GM12875 (cell line): Measurements from ENCODE around the gene NPR2.

Source experiments
- H3K4me3 ChIP-seq: one replicate; pipeline ENCODE4 v1.5.1; 2011; ENCODE audit warnings: low read depth, low read length, control low read depth
- TF ChIP-seq, protein P1 (sequence below): IDR thresholded peaks from 2 replicates; pipeline ENCODE4 v1.5.1; 2011; ENCODE audit warnings: low read depth, mild to moderate bottlenecking, control low read depth, inconsistent platforms, low read length, moderate library complexity, borderline replicate concordance; ENCODE audit not compliant: insufficient read depth

NPR2 gene

DNA sequence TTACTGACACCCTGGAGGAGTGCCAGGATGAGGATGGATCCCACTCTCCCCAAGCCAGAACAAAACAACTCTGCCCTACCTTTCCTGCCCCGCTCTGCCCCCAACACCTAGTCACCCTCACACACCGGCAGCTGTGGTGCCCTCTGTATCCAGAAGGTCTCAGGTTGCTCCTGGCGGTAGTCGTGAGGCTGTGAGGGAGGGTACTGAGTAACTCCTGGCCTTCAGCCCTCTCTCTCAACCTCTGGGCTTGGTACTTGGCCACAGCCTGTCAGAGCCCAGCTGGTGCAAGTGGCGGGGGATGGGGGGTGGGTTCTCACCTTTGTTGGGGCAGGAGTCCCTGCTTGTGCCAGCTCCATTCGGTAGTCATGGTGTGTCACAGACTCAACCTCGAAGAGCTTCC is 18.7 kb downstream of the NPR2 start:
- TF ChIP-seq, protein P1, sequence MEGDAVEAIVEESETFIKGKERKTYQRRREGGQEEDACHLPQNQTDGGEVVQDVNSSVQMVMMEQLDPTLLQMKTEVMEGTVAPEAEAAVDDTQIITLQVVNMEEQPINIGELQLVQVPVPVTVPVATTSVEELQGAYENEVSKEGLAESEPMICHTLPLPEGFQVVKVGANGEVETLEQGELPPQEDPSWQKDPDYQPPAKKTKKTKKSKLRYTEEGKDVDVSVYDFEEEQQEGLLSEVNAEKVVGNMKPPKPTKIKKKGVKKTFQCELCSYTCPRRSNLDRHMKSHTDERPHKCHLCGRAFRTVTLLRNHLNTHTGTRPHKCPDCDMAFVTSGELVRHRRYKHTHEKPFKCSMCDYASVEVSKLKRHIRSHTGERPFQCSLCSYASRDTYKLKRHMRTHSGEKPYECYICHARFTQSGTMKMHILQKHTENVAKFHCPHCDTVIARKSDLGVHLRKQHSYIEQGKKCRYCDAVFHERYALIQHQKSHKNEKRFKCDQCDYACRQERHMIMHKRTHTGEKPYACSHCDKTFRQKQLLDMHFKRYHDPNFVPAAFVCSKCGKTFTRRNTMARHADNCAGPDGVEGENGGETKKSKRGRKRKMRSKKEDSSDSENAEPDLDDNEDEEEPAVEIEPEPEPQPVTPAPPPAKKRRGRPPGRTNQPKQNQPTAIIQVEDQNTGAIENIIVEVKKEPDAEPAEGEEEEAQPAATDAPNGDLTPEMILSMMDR = no peak
- H3K4me3 ChIP-seq = no peak overlapping the region

DNA sequence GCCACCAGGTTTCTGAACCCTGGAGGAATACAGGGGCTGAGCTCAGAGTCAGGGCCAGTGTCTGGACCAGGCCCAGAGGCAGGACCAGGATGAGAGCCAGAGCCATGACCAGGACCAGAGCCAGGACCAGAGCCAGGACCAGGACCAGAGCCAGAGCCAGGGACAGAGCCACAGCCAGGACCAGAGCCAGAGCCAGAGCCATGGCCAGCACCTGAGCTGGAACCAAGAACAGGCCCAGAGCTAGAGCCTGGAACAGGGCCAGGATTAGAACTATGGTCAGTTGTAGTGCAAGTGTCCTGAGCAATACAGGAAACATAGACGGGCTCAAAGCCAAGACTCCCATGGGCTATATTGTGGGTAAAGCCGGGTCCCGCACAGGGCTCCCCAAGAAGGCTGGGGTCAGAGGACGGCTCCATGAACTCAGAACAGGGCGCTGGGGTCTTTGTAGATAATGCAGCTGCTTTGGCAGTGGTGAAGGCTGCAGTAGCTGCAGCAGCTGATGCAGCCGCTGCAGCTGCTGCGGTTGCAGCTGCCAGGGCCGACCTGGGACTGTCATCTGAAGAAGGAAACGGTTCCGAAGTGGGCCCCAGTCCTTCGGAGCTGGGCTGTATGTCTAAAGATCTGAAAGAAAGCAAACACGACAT is 20.1 kb downstream of the NPR2 start:
- H3K4me3 ChIP-seq = peak overlapping the region; percentile 47
- TF ChIP-seq, protein P1 = no peak

DNA sequence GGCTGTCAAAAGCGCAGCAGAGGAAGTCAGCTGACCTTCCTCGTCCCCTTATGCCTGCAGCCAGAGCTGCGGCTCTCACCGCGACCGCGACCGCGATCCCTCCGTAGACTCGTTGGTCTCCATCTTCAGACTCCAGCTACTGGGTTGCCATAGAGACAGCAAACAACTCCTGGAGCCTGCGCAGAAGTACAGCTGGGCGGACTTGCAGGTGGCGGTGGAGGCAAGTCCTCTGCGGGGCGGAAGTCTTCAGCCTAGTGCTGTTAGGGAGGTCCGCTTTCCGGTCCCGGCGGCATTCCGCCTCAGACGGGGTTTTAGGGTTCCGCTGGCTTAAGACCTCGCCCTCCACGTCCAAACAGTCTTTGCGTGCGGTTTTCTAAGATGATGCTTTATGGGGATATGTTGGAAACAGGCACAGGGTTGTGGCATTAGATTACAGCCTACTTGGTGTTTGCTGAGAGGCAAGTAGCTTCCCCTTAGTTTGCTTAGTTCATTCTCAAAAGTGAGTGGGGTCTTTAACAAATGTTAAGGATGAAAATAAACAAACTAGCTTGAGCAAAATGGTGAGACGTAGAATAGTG is 20.7 kb downstream of the NPR2 start, which contains the start of gene SPAG8:
SPAG8 (minus strand) TSS at position 238 of the 578 bp plus-strand sequence; CDS start at position 123, 115 bp downstream.
- H3K4me3 ChIP-seq = peak within 1 kb of the TSS; percentile 47
- TF ChIP-seq, protein P1 = no peak

DNA sequence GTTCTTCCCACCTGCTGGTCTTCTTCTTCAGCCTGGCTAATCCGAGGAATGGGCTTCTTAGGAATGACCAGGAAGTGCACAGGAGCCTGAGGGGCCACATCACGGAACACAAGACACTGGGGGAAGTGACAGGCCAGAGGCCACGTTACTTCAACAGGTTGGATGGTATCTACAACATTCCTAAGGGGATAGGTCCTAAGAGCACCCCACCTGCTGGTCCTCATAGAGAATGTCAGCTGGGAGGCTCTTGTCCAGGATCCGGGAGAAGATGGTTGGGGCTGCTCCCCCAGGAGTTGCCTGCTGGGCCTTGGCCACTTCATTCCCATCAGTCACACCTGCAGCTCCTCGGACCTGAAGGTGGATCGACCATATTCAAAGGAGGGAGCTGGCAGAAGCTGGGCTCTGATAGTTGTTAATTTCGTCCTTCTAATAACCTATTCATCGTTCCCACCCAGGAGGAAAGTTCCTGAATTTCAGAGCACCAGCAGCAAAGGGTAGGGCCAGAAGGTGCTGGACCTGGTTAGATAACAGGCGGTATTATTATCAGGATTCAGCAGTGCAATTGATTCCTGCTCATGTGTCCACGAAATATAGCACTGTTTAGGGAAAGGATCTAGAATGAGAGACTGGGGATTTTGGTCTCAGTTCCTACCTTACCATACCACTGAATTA is 22.2 kb downstream of the NPR2 start:
- TF ChIP-seq, protein P1 = peak; percentile 40; the same call in 1 of the 2 replicates
- no peak overlapping the region for H3K4me3 ChIP-seq

DNA sequence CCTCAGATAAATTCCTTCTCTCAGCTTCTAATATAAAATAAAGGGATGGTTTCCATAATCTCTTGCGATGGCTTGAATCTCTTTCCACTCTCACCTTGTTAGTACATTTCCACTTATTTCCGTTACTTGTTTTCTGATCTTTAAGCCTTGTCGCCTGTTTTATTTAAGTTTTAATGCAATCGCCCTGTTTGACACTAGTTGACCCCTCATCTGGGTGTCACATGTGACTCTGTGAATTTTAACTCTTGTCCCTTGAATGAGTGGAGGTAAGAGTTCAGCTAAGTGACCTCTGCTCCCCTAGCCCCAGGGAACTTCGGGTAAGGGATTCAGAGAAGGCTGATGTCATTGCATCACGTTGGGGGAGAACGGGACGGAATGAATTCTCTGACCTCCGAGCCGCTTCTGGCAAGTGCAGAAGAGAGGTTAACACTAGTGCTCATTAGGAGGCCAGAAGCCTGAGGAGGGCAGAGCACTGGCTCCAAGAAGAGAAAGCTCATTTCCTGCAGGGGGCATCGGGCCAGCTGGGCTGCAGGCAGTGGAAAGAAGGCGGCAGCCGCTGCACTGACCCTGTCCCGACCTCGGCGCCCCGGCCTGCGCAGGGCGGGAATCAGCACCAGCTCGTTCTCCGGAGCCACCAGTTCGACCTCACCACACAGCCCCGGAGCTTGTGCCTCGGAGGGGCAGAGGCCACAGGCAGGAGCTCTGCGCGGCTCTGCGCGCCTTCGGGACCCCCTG is 22.9 kb downstream of the NPR2 start:
- H3K4me3 ChIP-seq = peak overlapping the region; percentile 68
- TF ChIP-seq, protein P1 = peak; percentile 37; the same call in 1 of the 2 replicates

DNA sequence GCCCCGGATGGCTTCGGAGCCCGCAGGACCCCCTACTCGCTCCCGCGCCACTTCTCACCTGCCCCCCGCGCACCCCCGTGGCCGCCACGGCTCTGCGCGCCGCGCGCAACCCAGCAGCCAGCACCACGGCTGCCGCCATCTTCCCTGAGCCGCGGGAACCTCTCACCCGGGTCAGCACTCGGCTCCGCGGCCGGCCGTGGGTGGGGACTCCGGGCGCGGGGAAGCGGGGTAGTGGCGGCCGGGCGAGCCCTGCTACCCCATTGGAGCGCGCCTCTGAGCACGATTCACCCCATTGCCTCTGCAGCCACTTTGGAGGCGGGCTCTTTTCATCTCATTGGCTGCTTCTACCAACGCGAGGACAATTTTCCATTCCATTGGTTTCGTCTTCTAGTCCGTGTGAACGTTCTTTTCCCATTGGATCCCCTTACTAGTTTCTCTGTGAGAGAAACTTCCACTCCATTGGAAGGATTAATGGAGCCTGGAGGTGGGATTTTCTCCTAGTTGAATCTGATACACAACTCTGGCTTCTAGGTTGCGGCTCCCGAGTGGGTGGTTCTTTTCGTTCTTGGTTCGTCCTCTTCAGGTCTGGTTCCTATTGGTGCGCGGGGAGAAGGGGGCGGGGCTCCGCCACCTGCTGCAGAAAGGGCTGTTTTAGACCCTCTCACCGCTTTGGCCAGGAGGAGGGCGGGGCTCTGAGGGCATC is 23.6 kb downstream of the NPR2 start, which contains the start of gene HINT2:
HINT2 (minus strand) TSS at position 202 of the 703 bp plus-strand sequence; CDS start at position 139, 63 bp downstream.
- peak within 1 kb of the TSS; percentile 68 for H3K4me3 ChIP-seq
- TF ChIP-seq, protein P1 = no peak
